ENCODE results near the gene SRGAP3.

SRGAP3 gene

DNA sequence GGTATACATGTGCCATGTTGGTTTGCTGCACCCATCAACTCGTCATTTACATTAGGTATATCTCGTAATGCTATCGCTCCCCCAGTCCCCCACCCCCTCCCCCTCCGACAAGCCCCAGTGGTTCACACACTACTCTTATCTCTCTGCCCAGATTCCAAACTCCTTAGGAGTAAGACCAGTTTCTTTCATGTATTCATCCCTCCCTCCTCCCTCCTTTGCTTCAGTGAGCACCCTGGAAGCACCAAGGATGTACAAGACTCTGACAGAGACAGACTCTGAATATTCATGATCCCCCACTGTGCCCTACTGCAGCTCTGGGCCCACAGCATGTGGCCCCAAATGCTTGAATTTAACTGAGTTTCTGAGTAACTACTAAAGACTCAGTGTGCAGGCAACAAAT, 172.4 kb downstream of the SRGAP3 start:
- DNase-seq = no peak

DNA sequence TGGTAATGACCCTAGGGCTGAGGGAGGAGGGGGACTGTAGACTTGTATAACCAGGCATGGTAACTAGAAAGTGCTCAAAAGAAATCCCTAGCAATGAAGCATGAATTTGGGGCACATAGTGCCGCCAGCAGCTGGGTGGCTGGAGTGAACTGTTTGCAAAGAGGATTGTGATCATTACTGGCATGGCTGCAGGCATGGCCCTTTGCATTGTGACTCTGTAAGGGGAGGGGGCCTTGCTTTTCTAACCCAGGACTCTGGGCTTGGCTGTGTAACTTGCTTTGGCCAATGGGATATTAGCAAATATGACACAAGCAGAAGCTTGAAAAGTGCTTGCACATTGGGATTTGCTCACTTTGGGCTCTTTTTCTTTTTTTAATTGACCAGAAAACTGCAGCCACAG, 173.7 kb downstream of the SRGAP3 start:
- no peak for DNase-seq

DNA sequence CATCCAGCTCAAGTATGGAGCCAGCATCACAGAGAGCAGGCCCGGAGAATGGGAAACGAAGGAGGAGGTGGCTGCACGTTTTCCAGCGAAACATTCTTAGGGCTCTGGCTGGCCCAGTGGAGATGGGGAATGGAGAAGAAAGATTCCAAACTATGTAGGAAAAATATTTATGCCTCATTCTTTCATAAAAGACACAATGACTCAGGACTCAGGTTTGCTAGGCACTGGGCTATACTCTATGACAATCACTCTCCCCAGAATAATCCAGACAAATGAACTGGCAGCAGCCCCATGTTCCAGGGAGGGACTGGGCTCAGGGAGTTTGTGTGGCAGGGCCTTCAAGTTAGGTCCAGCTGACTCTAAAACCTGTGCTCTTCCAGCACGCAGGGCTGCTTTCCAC, 175.4 kb downstream of the SRGAP3 start:
- no peak for DNase-seq

DNA sequence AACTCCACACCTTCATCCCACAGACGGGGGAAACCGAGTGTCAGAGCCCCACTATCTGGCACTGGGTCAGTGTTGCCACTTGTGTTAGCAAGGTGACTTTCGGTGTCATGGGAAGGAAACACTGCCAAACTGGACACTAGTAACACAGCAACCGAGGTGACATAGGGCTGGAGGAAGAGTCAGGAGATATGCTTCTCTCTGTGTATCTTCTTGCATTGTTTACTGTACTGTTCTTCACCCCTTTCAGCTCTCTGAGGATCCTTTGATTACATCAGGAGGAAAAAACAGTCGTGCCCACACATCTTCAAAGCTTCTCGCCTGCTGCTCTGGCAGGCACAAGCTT, 176.8 kb downstream of the SRGAP3 start:
- DNase-seq = no peak

DNA sequence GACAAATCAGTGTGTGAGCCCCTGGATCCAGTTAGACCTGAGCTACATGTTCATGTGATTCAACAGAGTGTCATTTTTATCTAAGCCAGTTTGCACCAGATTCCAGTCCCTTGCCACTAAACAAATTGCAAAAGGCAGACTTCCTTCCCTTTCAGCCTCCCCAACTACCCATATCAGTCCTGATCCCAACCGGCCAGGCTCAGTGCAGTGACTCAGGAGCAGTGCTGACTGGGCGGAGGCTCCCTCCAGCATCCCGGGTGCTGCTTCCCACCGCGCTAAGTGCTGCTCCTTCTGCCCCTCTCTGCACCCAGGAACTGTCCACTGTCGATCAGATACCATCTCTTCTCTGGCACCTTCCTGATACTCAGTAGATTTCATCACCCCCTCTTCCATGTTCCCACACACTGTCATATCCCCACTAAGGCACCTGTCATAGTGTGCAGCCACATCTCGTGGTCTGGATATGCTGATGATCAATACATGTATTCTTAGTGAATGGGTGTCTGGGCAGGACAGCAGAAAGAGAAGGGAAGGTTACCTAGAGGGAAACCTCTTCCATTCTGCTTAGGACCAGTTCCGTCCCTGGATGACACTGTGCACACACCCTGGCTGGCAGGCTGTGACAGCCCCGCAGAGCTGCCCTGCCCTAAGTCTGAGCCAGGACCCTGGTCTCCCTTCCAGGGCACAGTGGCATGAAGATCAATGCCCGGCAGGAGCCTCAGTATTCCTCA, 177.3 kb downstream of the SRGAP3 start:
- no peak for DNase-seq

DNA sequence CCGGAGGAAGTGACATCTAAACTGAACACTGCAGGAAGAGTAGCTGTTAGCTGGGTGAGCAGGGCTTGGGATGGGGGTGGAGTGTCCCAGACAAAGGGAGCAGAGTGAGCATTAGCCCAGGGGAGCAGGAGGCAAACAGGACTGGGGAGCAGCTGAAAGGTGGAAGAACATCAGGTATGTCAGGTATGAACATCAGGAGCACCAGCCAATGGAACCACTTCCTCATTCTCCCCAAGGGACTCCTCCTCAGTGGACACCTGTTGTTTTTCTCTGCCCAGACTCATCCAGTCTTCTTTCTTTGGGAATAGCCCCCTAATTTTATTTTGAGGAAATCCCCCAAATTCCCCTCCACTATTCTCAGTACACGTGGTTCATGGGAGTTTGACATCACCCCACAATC, 178.5 kb downstream of the SRGAP3 start:
- DNase-seq = no peak

DNA sequence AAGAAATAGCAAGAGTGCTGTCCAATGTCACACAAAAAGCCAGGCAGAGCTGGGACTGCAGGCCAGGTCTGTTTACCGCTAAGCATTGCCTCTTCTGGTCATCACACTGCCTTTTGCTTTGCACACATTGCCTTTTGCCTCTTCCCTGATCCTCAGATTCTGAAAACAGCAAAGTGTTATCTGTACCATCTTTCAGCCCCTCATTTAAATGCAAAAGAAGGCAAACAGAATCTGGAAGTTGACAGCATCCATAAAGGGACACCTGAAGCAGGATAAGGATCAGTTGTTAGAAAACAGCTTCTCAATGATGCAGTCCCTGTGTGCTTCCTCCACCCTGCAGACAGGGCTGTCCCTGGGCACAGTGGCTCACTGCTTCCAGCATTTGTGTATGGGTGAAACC, 179.5 kb downstream of the SRGAP3 start:
- no peak for DNase-seq

DNA sequence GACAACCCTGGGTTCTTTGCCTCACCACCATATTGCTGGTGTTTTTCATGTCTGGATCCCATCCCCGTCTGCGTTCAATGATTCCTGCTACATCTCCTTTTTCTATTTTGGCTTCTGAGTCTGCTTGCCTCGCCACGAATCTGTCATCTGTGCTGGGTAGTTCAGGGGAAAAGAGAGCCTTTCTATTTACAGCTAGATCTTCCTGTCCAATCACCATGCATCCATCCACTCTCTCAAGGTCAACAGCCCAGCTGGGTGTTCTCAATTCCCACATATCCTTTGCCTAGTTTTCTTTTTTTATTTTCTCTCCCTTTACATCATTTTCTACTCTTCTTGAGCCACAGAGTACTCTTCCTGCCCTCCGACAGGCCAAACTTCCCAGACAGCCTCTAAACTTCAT, 181.4 kb downstream of the SRGAP3 start:
- no peak for DNase-seq

DNA sequence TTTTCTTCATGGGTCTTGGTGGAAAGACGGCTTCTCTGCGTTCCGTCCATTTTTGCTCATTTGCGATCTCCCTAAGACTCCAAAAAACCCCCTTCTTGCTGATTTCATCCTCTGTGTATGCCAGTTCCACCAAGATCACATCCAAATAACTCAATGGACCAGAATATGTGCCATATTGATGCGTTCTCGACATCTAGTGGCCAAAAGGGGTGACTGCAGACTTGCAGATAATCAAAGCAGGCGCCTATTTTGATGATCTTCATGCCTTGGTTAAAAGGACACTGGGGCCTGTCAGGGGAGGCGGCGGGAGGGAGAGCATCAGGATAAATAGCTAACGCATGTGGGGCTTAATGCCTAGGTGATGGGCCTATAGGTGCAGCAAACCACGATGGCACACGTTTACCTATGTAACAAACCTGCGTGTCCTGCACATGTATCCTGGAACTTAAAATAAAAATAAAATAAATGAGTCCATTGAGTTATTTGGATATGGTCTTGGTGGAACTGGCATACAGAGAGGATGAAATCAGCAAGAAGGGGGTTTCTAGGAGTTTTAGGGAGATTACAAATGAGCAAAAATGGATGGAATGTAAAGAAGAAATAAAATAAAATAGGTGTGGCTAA, 182.0 kb downstream of the SRGAP3 start:
- no peak for DNase-seq

DNA sequence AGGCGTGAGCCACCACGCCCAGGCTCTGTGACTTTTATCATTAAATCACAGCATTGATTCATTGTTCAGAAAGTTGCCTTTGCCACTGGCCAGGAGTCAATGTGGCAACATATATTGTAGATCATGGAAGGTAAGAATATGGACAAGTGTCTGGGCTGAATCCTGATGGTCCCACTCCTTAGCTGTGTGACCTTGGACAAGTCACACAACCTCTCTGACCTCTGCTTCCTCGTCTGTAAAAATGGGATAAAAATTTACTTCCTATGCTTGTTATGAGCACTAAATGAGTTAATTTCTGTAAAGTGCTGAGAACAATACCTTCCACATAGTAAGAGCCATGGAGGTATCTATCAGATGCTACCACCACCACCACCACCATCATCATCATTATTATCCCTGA, 182.7 kb downstream of the SRGAP3 start:
- no peak for DNase-seq

DNA sequence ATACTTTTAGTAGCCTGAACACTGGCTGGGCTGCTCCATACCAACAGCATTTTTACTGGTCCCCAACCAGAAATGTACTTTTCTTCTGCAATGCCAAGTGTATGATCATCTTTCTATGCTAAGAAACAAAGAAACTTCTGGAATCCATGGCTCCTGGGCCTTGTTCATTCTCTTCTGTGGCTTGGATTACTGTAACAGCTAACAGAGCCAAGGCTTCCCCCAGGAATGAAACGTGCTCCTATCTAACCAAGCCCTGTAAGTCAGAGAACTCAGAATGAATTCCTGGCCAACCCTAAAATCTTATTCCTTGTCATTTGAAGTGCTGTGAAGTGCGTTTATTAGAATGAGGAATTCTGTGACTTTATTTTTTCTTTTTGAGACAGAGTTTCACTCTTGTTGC, 183.3 kb downstream of the SRGAP3 start:
- DNase-seq = no peak

DNA sequence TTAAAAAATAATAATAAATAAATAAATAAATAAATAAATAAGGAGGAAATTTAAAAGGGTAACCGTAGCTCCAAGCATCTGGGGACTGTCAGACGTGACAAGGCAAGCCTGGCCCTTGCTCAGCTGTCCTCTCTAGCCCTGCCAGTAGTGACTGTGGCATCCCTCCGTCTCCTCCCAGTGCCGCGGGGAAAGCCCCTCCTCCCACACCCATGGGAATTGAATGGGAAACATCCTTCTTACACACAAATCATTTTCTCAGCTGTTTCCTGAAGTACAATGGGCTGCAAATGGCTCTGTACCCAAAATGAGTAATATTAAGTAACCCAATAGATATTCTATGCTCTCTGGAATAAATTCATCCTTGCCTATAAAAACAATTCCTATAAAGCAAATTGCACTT, 184.6 kb downstream of the SRGAP3 start:
- no peak for DNase-seq

DNA sequence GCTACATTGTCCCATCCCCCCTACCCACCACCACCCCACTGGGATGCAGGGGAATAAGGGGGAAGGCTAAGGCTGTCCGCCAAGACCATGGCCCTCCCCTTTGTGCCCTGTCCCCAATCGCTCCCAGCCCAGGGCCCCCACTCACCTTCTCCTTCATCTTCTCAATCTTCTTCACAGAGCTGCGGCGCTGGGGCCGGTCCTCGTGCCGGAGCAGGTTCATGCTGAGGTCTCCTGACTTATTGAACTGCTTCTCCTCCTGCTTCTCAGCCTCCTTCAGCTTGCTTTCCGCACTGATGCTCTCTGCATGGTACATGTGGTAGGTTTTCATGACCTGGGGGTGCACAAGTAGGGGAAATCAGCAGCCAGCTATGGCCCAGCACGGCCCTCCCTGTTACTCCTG, 185.2 kb downstream of the SRGAP3 start:
- DNase-seq = no peak

DNA sequence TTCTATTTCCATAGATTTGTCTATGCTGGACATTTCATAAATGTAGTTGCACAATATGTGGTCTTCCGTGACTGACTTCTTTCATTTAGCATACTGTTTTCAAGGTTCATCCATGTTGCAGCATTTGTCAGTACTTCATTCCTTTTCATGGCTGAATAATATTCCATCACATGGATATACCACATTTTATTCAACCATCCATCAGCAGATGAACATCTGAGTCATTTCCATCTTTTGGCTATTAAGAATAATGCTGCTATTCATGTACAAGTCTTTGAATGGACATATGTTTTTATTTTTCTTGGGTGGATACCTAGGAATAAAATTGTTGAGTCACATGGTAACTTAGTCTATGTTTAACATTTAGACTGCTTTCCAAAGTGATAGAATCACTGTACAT, 186.9 kb downstream of the SRGAP3 start:
- no peak for DNase-seq

DNA sequence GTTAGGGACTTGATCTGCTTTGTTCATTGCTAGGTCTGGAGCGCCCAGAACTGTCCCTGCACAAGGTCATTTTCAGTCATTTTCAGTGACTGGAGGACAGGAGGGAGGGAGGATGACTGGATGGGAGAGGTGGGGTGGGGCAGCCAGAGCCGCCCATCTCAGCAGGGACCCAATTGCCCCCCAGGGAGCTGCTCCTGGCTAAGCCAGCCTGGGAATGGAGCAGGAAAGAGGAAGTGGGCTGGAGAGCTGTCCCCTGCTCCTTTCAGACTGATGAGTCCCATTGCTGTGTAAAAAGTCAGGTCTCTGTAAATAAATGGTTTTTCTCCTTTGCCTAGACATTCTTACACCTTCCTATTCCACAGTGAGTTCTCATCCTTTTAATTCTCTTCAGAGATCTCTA, 187.8 kb downstream of the SRGAP3 start:
- DNase-seq = no peak

DNA sequence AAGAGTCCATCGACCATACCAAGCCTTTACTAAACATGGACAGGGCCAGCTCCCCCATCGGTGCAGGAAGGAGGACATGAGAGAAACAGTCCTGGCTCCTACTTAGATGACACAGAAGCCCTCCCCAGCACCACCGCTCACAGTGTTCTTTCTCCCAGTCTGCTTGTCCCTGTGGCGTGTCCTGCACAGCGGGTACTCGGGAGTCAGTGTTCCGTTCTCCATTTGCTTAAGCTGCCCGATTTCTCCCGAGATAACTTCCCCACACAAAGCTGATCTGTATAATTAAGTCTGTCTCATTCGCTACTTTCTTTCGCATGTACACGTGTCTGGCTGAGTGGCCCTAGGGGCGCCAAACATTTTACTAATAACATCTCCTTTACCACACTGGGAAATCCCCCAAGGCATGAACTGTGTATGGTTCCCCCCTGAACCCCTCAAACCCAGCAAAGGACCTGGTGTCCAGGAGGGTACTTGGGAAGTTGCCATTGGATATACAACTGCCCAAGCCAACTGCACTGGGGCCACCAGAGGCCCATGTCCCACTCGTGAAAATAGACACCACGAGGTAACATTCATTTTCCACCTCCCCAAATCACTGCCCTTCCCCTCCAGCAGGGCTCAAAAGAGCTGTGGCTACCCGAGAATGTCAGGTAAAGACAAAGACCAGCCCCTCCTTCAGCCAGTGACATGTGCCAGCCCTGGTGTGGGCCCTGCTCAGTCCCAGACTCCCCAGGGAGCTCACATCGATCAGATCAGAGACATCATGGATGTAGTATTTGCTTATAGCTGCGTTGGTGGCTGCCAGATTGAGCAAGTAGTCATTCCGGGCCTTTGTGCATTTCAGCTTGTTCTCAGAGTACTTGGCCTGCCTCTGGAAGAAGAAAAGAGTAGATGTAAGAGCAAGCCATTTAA, 189.7 kb downstream of the SRGAP3 start:
- no peak for DNase-seq

DNA sequence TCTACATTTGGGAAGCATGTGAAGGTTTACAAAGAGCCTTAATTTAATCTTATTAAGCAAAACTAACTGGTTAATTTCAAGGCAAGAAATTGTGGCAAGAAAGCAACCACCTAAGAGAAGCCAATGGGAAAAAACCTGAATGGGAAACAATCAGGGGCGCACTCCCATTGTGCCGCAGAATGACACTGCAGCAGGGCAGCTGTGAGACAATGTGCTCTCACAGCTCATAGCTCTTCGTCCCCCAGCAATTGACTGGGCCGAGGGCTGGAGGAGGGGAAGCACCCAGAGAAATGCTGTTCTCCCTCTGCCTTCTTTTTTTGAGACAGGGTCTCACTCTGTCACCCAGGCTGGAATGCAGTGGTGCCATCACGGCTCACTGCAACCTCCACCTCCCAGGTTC, 192.9 kb downstream of the SRGAP3 start:
- DNase-seq = no peak

DNA sequence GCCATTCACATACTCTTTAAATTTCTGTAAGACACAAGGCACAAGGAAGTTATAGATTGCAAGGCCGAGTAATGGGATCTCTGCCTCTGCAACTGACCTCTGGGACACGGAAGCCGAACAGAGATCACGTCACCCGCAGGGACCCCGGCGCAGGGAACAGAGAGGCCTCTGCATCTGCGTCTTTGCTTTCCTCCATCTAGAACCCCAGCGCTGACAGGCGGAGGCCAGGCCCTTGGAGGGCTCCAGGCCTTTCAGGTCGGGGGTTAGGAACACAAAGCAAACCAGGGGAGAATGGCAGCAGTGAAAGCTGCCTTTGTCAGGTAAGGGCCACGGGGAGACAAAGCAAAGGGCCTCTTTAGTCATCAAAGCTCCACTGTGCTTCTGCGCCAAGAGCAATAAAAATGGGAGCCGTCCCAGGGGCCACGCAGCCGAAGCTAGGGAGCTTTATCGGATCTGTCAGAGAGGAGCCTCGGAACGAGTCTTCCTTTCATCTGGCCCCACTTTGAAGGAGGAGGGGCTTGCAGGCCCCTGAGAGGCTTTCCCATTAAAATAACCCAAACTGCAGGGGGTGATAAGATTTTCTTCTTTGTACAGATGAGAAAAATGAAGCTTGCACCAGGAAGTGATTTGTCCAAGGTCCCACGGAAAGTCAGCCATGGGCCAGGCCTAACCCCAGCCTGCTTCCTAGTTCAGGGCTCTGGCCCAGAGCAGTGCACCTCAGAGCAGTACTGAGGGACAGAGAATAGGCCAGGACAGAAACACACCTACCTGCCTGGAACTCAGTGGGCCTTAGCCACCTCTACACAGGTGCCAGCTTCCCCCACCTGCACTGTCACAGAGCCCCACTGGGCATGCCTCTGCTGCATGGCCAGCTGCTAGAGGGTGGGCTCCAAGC, 201.7 kb downstream of the SRGAP3 start:
- no peak for DNase-seq

DNA sequence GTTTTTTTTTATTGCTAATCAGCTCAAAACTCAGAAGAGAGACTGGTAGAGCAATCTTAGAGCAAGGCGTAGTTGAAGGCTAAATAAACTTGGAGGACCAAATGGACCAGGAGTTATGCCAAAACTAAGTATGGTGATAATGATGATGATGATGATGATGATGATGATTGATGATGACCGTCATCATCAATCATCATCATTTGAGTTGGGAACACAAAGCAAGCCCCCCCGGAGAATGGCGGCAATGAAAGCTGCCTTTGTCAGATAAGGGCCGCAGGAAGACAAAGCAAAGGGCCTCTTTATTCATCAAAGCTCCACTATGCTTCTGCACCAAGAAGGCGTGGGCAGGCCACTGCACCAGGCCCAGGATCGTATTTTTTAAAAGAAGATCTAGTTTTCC, 204.1 kb downstream of the SRGAP3 start:
- DNase-seq = no peak

DNA sequence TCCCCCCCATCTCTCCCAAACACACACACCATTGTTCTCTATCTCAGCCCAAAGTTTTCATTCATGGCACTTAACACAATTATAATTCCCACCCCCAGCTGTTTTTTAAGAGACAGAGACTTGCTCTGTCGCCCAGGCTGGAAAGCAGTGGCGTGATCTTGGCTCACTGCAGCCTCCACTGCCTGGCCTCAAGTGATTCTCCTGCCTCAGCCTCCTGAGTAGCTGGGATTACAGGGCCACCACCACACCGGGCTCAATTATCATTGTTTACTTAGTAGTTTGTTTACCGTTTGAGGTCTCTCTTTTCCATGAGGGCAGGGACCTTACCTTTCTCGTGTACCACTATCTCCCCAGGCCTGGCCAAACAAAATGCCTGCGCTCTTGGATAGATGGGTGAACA, 206.4 kb downstream of the SRGAP3 start:
- no peak for DNase-seq

DNA sequence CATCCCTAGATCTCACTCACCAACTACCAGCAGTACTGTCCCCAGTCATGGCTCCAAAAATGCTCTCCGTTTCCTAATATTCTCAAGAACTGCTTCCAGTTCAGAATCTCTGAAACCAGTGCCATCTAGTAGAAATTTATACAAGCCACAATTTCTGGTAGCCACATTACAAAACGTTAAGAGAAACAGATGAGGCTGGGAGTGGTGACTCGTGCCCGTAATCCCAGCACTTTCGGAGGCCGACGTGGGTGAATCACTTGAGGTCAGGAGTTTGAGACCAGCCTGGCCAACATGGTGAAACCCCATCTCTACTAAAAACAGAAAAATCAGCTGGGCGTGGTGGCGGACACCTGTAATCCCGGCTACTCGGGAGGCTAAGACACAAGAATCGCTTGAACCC, 207.8 kb downstream of the SRGAP3 start:
- no peak for DNase-seq

DNA sequence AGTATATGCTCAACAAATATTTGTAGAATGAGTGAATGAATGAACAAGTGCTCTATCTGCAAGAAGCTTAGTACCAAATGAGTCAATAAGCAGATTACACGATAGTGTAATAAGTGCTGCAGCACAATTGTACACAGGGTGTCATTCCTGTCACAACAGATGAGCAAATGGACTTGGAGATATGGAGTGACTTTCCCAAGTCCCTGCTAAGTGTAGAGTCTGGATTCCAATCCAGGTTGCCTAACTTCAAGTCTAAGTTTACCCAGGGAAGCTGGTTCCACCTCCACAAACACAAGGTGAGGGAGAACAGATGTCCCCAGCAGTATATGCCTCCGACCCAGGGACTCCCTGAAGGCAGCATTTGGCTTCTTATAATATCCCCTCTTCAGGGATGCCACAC, 208.4 kb downstream of the SRGAP3 start:
- DNase-seq = no peak

DNA sequence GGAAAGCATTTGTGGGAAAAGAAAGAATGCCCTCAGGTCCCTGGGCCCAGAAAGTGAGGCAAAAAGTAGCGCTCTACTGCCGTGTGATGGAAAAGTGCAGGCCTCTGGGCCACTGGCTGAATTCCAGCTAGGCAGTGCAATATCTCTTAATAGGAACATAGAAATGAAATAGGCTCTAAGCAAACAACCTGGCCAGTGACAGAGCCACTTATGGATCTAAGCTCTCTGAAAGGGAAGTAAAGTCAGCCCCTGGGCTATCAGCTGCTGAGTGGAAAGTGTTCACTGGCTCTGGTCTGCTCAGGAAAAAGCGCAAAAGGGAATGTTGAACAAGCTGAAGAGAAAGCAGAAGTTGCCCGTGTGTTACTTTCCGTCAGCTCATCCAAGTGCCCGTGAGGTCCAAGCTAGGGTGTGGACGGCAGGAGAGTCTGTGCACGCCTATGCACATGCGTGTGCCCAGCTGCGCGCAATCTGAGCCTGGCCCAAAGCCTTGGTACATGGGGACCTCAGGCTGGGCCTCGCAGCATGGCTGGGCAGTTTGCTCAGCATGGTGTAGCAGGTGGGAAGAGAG, 212.2 kb downstream of the SRGAP3 start:
- no peak for DNase-seq
